Measurements from ENCODE around the gene SYN1. TPM values are rescaled to one million over a fixed set of nuclear protein-coding genes. Genes with fewer than 3 reads are reported as not detected.

Gene SYN1
- total RNA-seq, 1 donor from 2014 or later: 2.2 TPM

DNA sequence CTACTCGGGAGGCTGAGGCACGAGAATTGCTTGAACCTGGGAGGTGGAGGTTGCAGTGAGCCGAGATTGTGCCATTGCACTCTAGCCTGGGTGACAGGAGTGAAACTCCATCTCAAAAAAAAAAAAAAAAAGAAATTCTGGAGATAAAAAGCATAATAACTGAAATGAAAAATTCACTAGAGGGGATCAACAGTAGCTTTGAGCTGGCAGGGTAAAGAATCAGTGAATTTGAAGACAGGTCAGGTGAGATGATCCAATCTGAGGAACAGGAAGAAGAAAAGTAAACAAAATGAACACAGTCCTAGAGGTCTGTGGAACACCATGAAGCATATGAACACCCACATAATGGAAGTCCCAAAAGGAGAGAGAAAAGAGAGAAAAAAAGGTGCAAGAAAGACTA is 22.4 kb downstream of the SYN1 start:
- Histone ChIP-seq H2AFZ (ENCODE audit: low read depth, low read length) (no peak overlapping the region), H4K20me1 (ENCODE audit: insufficient read depth, low read length) (no peaks in the 10 kb centered on the region), H3K4me2 (ENCODE audit: low read length) (no peak overlapping the region), H3K36me3 (ENCODE audit: insufficient read depth, low read length) (no peaks in the 10 kb centered on the region), H3K27ac (ENCODE audit: low read depth, low read length) (no peak overlapping the region), H3K27me3 (ENCODE audit: insufficient read depth, low read length) (no peaks in the 10 kb centered on the region), H3K79me2 (ENCODE audit: insufficient read depth, low read length) (no peaks in the 10 kb centered on the region), H3K9ac (ENCODE audit: low read length) (no peak overlapping the region), H3K4me3 (ENCODE audit: insufficient read depth, low read depth, low read length) (no peak overlapping the region), H3K9me3 (ENCODE audit: insufficient read depth, low read depth, low read length) (no peaks in the 10 kb centered on the region), H3K4me1 (ENCODE audit: insufficient read depth, low read length) (peaks cover 3% of the 10 kb centered on the region)
- Mint-ChIP-seq H3K27me3 (ENCODE audit: low read depth, unreplicated experiment) (no peaks in the 10 kb centered on the region), H3K36me3 (ENCODE audit: low read depth, unreplicated experiment) (peaks cover 3% of the 10 kb centered on the region), H3K27ac (ENCODE audit: unreplicated experiment) (no peak overlapping the region), H3K4me3 (ENCODE audit: unreplicated experiment) (no peak overlapping the region), H3K4me1 (ENCODE audit: low read depth, unreplicated experiment) (no peaks in the 10 kb centered on the region), H3K9me3 (ENCODE audit: unreplicated experiment) (peaks cover 5% of the 10 kb centered on the region)
- FAIRE-seq: peak; percentile 86
- DNase-seq (ENCODE audit: low read depth): no peak
- no peak for TF ChIP-seq EZH2 (IDR thresholded peaks at IDR 0.05; ENCODE audit: insufficient read depth, low read length)
- TF ChIP-seq, protein P1, sequence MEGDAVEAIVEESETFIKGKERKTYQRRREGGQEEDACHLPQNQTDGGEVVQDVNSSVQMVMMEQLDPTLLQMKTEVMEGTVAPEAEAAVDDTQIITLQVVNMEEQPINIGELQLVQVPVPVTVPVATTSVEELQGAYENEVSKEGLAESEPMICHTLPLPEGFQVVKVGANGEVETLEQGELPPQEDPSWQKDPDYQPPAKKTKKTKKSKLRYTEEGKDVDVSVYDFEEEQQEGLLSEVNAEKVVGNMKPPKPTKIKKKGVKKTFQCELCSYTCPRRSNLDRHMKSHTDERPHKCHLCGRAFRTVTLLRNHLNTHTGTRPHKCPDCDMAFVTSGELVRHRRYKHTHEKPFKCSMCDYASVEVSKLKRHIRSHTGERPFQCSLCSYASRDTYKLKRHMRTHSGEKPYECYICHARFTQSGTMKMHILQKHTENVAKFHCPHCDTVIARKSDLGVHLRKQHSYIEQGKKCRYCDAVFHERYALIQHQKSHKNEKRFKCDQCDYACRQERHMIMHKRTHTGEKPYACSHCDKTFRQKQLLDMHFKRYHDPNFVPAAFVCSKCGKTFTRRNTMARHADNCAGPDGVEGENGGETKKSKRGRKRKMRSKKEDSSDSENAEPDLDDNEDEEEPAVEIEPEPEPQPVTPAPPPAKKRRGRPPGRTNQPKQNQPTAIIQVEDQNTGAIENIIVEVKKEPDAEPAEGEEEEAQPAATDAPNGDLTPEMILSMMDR (IDR thresholded peaks at IDR 0.05; ENCODE audit: insufficient read depth, low read depth, low read length): no peak

DNA sequence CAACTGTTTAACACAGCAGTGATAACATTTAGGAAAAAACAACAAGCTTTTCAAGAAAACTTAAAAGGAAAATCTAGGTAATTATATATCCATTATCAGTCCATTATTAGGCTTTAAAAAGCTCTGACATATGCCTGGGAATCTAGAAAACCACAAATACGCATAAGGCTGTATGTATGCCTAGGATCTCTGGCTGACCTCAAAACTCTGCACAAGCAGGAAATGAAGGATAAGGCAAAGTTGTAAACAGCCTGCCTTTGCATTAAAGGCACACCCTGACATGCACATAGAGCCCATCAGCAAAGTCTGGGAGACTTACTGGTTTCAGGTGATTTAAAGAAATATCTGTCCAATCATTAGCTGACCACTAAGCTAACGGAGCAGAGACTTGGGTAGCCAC is 23.4 kb downstream of the SYN1 start:
- Histone ChIP-seq H3K27me3 (ENCODE audit: insufficient read depth, low read length) (no peaks in the 10 kb centered on the region), H3K79me2 (ENCODE audit: insufficient read depth, low read length) (no peaks in the 10 kb centered on the region), H2AFZ (ENCODE audit: low read depth, low read length) (no peak overlapping the region), H3K27ac (ENCODE audit: low read depth, low read length) (peak overlapping the region; percentile 61), H3K4me1 (ENCODE audit: insufficient read depth, low read length) (peaks cover 3% of the 10 kb centered on the region), H3K36me3 (ENCODE audit: insufficient read depth, low read length) (no peaks in the 10 kb centered on the region), H3K9me3 (ENCODE audit: insufficient read depth, low read depth, low read length) (no peaks in the 10 kb centered on the region), H4K20me1 (ENCODE audit: insufficient read depth, low read length) (no peaks in the 10 kb centered on the region), H3K4me3 (ENCODE audit: insufficient read depth, low read depth, low read length) (no peak overlapping the region), H3K9ac (ENCODE audit: low read length) (peak overlapping the region; percentile 43), H3K4me2 (ENCODE audit: low read length) (no peak overlapping the region)
- Mint-ChIP-seq H3K9me3 (ENCODE audit: unreplicated experiment) (peaks cover 5% of the 10 kb centered on the region), H3K27me3 (ENCODE audit: low read depth, unreplicated experiment) (no peaks in the 10 kb centered on the region), H3K36me3 (ENCODE audit: low read depth, unreplicated experiment) (peaks cover 3% of the 10 kb centered on the region), H3K27ac (ENCODE audit: unreplicated experiment) (no peak overlapping the region), H3K4me3 (ENCODE audit: unreplicated experiment) (no peak overlapping the region), H3K4me1 (ENCODE audit: low read depth, unreplicated experiment) (no peaks in the 10 kb centered on the region)
- no peak for DNase-seq (ENCODE audit: low read depth)
- TF ChIP-seq, protein P1 (IDR thresholded peaks at IDR 0.05; ENCODE audit: insufficient read depth, low read depth, low read length): no peak
- TF ChIP-seq EZH2 (IDR thresholded peaks at IDR 0.05; ENCODE audit: insufficient read depth, low read length): no peak
- peak; percentile 62 for FAIRE-seq

DNA sequence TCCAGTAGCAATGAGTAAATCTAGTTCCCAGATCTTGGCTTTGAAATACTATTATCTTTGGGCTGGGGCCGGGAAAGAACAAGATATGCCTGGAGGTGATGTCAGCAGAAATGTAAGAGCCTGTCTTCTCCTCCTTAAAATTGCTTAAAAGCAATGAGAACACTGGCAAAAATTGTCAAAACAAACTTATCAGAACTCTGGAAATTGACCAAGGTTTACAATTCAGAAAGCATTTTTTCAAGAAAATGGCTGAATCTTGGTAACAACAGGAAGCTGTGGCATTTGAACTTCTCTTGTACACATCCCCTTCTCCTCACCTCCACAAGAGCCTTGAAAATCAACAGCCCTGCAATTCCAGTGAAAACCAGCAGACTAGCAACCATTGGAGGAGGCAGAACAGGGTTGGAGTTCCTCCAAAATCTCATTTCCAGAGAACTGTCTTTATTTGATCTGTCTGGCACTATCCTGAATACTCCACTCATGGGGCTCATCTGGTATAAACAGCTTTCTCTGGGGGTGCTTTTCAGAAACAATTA is 23.9 kb downstream of the SYN1 start:
- peak overlapping the region; percentile 43 for H3K9ac ChIP-seq (ENCODE audit: low read length)
- no peaks in the 10 kb centered on the region for H3K9me3 ChIP-seq (ENCODE audit: insufficient read depth, low read depth, low read length)
- Mint-ChIP-seq H3K4me1 (ENCODE audit: low read depth, unreplicated experiment) (no peaks in the 10 kb centered on the region), H3K27me3 (ENCODE audit: low read depth, unreplicated experiment) (no peaks in the 10 kb centered on the region), H3K4me3 (ENCODE audit: unreplicated experiment) (no peak overlapping the region), H3K36me3 (ENCODE audit: low read depth, unreplicated experiment) (peaks cover 3% of the 10 kb centered on the region), H3K9me3 (ENCODE audit: unreplicated experiment) (peaks cover 5% of the 10 kb centered on the region), H3K27ac (ENCODE audit: unreplicated experiment) (no peak overlapping the region)
- peak; percentile 93 for FAIRE-seq
- H3K36me3 ChIP-seq (ENCODE audit: insufficient read depth, low read length): no peaks in the 10 kb centered on the region
- DNase-seq (ENCODE audit: low read depth): peak; percentile 79
- no peaks in the 10 kb centered on the region for H3K27me3 ChIP-seq (ENCODE audit: insufficient read depth, low read length)
- TF ChIP-seq EZH2 (IDR thresholded peaks at IDR 0.05; ENCODE audit: insufficient read depth, low read length): no peak
- no peak overlapping the region for H2AFZ ChIP-seq (ENCODE audit: low read depth, low read length)
- H3K4me3 ChIP-seq (ENCODE audit: insufficient read depth, low read depth, low read length): no peak overlapping the region
- no peak overlapping the region for H3K4me2 ChIP-seq (ENCODE audit: low read length)
- H3K79me2 ChIP-seq (ENCODE audit: insufficient read depth, low read length): no peaks in the 10 kb centered on the region
- H3K27ac ChIP-seq (ENCODE audit: low read depth, low read length): peak overlapping the region; percentile 61
- no peaks in the 10 kb centered on the region for H4K20me1 ChIP-seq (ENCODE audit: insufficient read depth, low read length)
- H3K4me1 ChIP-seq (ENCODE audit: insufficient read depth, low read length): peaks cover 3% of the 10 kb centered on the region
